ENCODE data around the gene ITPR3. TPM values are rescaled to one million over a fixed set of nuclear protein-coding genes. Genes with fewer than 3 reads are reported as not detected.

Gene ITPR3
- total and polyA plus RNA-seq, 2 donors from 2014 or later, result 4.2 to 86.3 TPM

GRCh38 chr6:33684428-33684896, 63.3 kb downstream of the ITPR3 start:
- FAIRE-seq (no peak), DNase-seq (no peak)
- Histone ChIP-seq H3K9me3 (ENCODE audit: control insufficient read depth in 2 of 3, insufficient read depth in 1 of 3, low read length in 3 of 3) (no peaks in the 10 kb centered on the region), H3K27ac (ENCODE audit: low read depth in 2 of 2, low read length in 2 of 2) (no peak overlapping the region), H3K9ac (ENCODE audit: low read length in 3 of 3) (no peak overlapping the region), H3K36me3 (ENCODE audit: control insufficient read depth in 2 of 3, insufficient read depth in 3 of 3, low read length in 3 of 3) (peaks cover 0 to 2% (median 0%) of the 10 kb centered on the region in 3 donors), H3K4me1 (ENCODE audit: control insufficient read depth in 2 of 3, insufficient read depth in 2 of 3, low read depth in 1 of 3, low read length in 3 of 3) (no peaks in the 10 kb centered on the region), H3K27me3 (ENCODE audit: control insufficient read depth, insufficient read depth, low read length) (no peaks in the 10 kb centered on the region), H3K4me3 (ENCODE audit: low read length in 3 of 3) (no peak overlapping the region)
- no peak for TF ChIP-seq CTCF (IDR thresholded peaks at IDR 0.05; ENCODE audit: borderline replicate concordance, extremely low read depth, insufficient read depth)
- intact Hi-C loops (cut with DNase I), result no loop called here

- intact Hi-C loops (cut with DNase I), result no loop called here
- Histone ChIP-seq H3K27ac (ENCODE audit: low read depth in 2 of 2, low read length in 2 of 2) (no peak overlapping the region), H3K27me3 (ENCODE audit: control insufficient read depth, insufficient read depth, low read length) (no peaks in the 10 kb centered on the region), H3K9me3 (ENCODE audit: control insufficient read depth in 2 of 3, insufficient read depth in 1 of 3, low read length in 3 of 3) (no peaks in the 10 kb centered on the region), H3K4me1 (ENCODE audit: control insufficient read depth in 2 of 3, insufficient read depth in 2 of 3, low read depth in 1 of 3, low read length in 3 of 3) (no peaks in the 10 kb centered on the region), H3K36me3 (ENCODE audit: control insufficient read depth in 2 of 3, insufficient read depth in 3 of 3, low read length in 3 of 3) (peaks cover 0 to 2% (median 0%) of the 10 kb centered on the region in 3 donors), H3K9ac (ENCODE audit: low read length in 3 of 3) (no peak overlapping the region), H3K4me3 (ENCODE audit: low read length in 3 of 3) (no peak overlapping the region)
- no peak for TF ChIP-seq CTCF (IDR thresholded peaks at IDR 0.05; ENCODE audit: borderline replicate concordance, extremely low read depth, insufficient read depth)
- DNase-seq (no peak), FAIRE-seq (no peak)
Observed at GRCh38 chr6:33684983-33685382, 63.9 kb downstream of the ITPR3 start.

- H3K36me3 ChIP-seq (ENCODE audit: control insufficient read depth in 2 of 3, insufficient read depth in 3 of 3, low read length in 3 of 3), result peaks cover 0 to 2% (median 0%) of the 10 kb centered on the region in 3 donors
Observed at GRCh38 chr6:33685411-33686224, 64.5 kb downstream of the ITPR3 start.

More at GRCh38 chr6:33685411-33686224, 64.5 kb downstream of the ITPR3 start:
- H3K4me3 ChIP-seq (ENCODE audit: low read length in 3 of 3), result no peak overlapping the region
- DNase-seq, result peak in 1 of 5 donors; percentile 70
- no peaks in the 10 kb centered on the region for H3K9me3 ChIP-seq (ENCODE audit: control insufficient read depth in 2 of 3, insufficient read depth in 1 of 3, low read length in 3 of 3)
- FAIRE-seq, result no peak
- intact Hi-C loops (cut with DNase I), result no loop called here
- H3K27me3 ChIP-seq (ENCODE audit: control insufficient read depth, insufficient read depth, low read length), result no peaks in the 10 kb centered on the region
- H3K27ac ChIP-seq (ENCODE audit: low read depth in 2 of 2, low read length in 2 of 2), result no peak overlapping the region
- no peaks in the 10 kb centered on the region for H3K4me1 ChIP-seq (ENCODE audit: control insufficient read depth in 2 of 3, insufficient read depth in 2 of 3, low read depth in 1 of 3, low read length in 3 of 3)
- H3K9ac ChIP-seq (ENCODE audit: low read length in 3 of 3), result no peak overlapping the region
- no peak for TF ChIP-seq CTCF (IDR thresholded peaks at IDR 0.05; ENCODE audit: borderline replicate concordance, extremely low read depth, insufficient read depth)

Data from kidney (tissue), 14 donors.